Mucosa of descending colon (tissue), 3 donors: ENCODE results near the gene PSAPL1. TPM values are rescaled to one million over a fixed set of nuclear protein-coding genes. Genes with fewer than 3 reads are reported as not detected.

ENCODE experiments used
- ATAC-seq: fragments of 200-7000 bp; cut with Tn5 transposase; one replicate; pipeline ENCODE4 v1.9.1; 2020; ENCODE audit warnings: mild to moderate bottlenecking, moderate library complexity
- DNase-seq, 3 donors: peaks; one replicate each; pipeline ENCODE4 v3.0.0-alpha.2; 2020
- H3K36me3 ChIP-seq: fragments of 200-600 bp; one replicate; pipeline ENCODE4 v1.8.0; 2021; ENCODE audit warnings: low read depth, mild to moderate bottlenecking
- H3K4me1 ChIP-seq: fragments of 200-600 bp; one replicate; pipeline ENCODE4 v1.8.0; 2021; ENCODE audit warnings: low read depth, mild to moderate bottlenecking
- H3K4me3 ChIP-seq: fragments of 200-600 bp; one replicate; pipeline ENCODE4 v1.8.0; 2021; ENCODE audit warnings: mild to moderate bottlenecking
- H3K9me3 ChIP-seq: fragments of 200-600 bp; one replicate; pipeline ENCODE4 v1.8.0; 2021; ENCODE audit warnings: mild to moderate bottlenecking
- CTCF ChIP-seq: fragments of 200-600 bp; IDR thresholded peaks from one replicate; pipeline ENCODE4 v1.8.0; 2022; ENCODE audit warnings: antibody characterized with exemption, mild to moderate bottlenecking
- intact Hi-C, 2 donors: fragments of 100-400 bp; cut with DNase I in 1 of 2; cut with micrococcal nuclease in 1 of 2; formaldehyde crosslinking; loops; one replicate each; pipeline versions ENCODE4 v1.11.0 to v1.11.1; 2022; cut with DNase I, micrococcal nuclease
- total RNA-seq, 3 donors: library from RNA; stranded (reverse); fragmentation: NEBNext Ultra II Directional in 2 of 3; extraction: Animal tissue kit (Norgen Biotek cat#: 25700) in 2 of 3; gene quantifications; one replicate each; pipeline versions ENCODE4 v1.2.1 to v1.2.4, GENCODE V29; 2021 to 2023
- donor health status: DM: no; HTN: no; CAD: no; lungs with moderate emphysema.
- donor health status: DM: no; HTN: no; CAD: no.
- donor health status: DM: no; HTN: yes; CAD: no.

PSAPL1 gene
- total RNA-seq, 3 donors from 2014 or later: not detected

GRCh38 chr4:7470111-7470510 lies 35.4 kb upstream of the PSAPL1 start:
- Histone ChIP-seq H3K4me3 (no peak overlapping the region), H3K36me3 (no peaks in the 10 kb centered on the region), H3K4me1 (no peaks in the 10 kb centered on the region), H3K9me3 (no peaks in the 10 kb centered on the region)
- intact Hi-C loops: no loop called here
- DNase-seq (no peak), ATAC-seq (no peak)
- no peak for TF ChIP-seq CTCF

GRCh38 chr4:7469023-7469422 lies 34.3 kb upstream of the PSAPL1 start:
- intact Hi-C loops: no loop called here
- ATAC-seq (no peak), DNase-seq (no peak)
- Histone ChIP-seq H3K4me3 (no peak overlapping the region), H3K36me3 (no peaks in the 10 kb centered on the region), H3K9me3 (no peaks in the 10 kb centered on the region), H3K4me1 (no peaks in the 10 kb centered on the region)
- TF ChIP-seq CTCF: no peak

- Histone ChIP-seq H3K36me3 (no peaks in the 10 kb centered on the region), H3K4me3 (no peak overlapping the region), H3K4me1 (no peaks in the 10 kb centered on the region), H3K9me3 (no peaks in the 10 kb centered on the region)
- ATAC-seq: no peak
- TF ChIP-seq CTCF: no peak
- no peak for DNase-seq
- intact Hi-C loops: no loop called here
Measured at GRCh38 chr4:7467471-7467870, 32.7 kb upstream of the PSAPL1 start.

GRCh38 chr4:7466904-7467303 lies 32.2 kb upstream of the PSAPL1 start:
- H3K4me1 ChIP-seq: no peaks in the 10 kb centered on the region
- intact Hi-C loops: no loop called here
- ATAC-seq: no peak
- H3K4me3 ChIP-seq: no peak overlapping the region
- no peaks in the 10 kb centered on the region for H3K36me3 ChIP-seq
- no peak for DNase-seq
- no peaks in the 10 kb centered on the region for H3K9me3 ChIP-seq
- TF ChIP-seq CTCF: no peak

GRCh38 chr4:7466215-7466614 lies 31.5 kb upstream of the PSAPL1 start:
- TF ChIP-seq CTCF: no peak
- Histone ChIP-seq H3K4me1 (no peaks in the 10 kb centered on the region), H3K4me3 (no peak overlapping the region), H3K36me3 (no peaks in the 10 kb centered on the region), H3K9me3 (no peaks in the 10 kb centered on the region)
- intact Hi-C loops: no loop called here
- DNase-seq: no peak
- no peak for ATAC-seq

- H3K4me3 ChIP-seq: no peak overlapping the region
- H3K36me3 ChIP-seq: no peaks in the 10 kb centered on the region
- no peaks in the 10 kb centered on the region for H3K9me3 ChIP-seq
- DNase-seq: no peak
- TF ChIP-seq CTCF: no peak
- intact Hi-C loops: no loop called here
- no peaks in the 10 kb centered on the region for H3K4me1 ChIP-seq
- ATAC-seq: no peak
Measured at GRCh38 chr4:7465017-7465416, 30.3 kb upstream of the PSAPL1 start.
